WTC11 (cell line): ENCODE measurements around the gene FXYD3. TPM values are rescaled to one million over a fixed set of nuclear protein-coding genes. Genes with fewer than 3 reads are reported as not detected.

ENCODE experiments used
- ATAC-seq: fragments of 200-7000 bp; cut with Tn5 transposase; 2 replicates; pipeline ENCODE4 v1.10.0; 2021; ENCODE audit warnings: mild to moderate bottlenecking, moderate library complexity
- CTCF ChIA-PET: fragments of 300-600 bp; sonication (Branson Sonifier 250); formaldehyde crosslinking; loops from one replicate; lab custom pipeline; 2021; ENCODE audit warnings: antibody characterized with exemption; lab: Charles Lee
- POLR2A ChIA-PET: fragments of 350-600 bp; sonication (Branson Sonifier 250); formaldehyde crosslinking; loops from one replicate; lab custom pipeline; 2021; ENCODE audit warnings: antibody characterized with exemption; lab: Charles Lee
- DNase-seq: peaks from one replicate; pipeline ENCODE4 v3.0.0; 2021; ENCODE audit warnings: low spot score
- H3K27ac Mint-ChIP-seq: 2 replicates; pipeline ENCODE4 v1.8.0; 2021; ENCODE audit warnings: mixed read lengths
- H3K27me3 Mint-ChIP-seq: 2 replicates; pipeline ENCODE4 v1.8.0; 2021; ENCODE audit warnings: low read depth, mild to moderate bottlenecking, moderate library complexity, mixed read lengths
- H3K36me3 Mint-ChIP-seq: 2 replicates; pipeline ENCODE4 v1.8.0; 2021; ENCODE audit warnings: mixed read lengths
- H3K4me1 Mint-ChIP-seq: 2 replicates; pipeline ENCODE4 v1.8.0; 2022; ENCODE audit warnings: mixed read lengths
- H3K4me3 Mint-ChIP-seq: 2 replicates; pipeline ENCODE4 v1.8.0; 2021; ENCODE audit warnings: mild to moderate bottlenecking, moderate library complexity, mixed read lengths
- H3K9me3 Mint-ChIP-seq: 2 replicates; pipeline ENCODE4 v1.8.0; 2021; ENCODE audit warnings: mixed read lengths
- ARID4B ChIP-seq: sonication (generic); formaldehyde crosslinking; IDR thresholded peaks from 2 replicates; pipeline ENCODE4 v1.8.0; 2023; ENCODE audit warnings: missing genetic modification reagents, mild to moderate bottlenecking, borderline replicate concordance
- ETV6 ChIP-seq: sonication (generic); formaldehyde crosslinking; IDR thresholded peaks from 2 replicates; pipeline ENCODE4 v1.8.1; 2022; ENCODE audit warnings: mild to moderate bottlenecking, missing genetic modification reagents
- GRHL2 ChIP-seq: fragments of 250-450 bp; sonication (Bioruptor Pico); IDR thresholded peaks from 2 replicates; pipeline ENCODE4 v1.8.0; 2022; ENCODE audit warnings: mild to moderate bottlenecking, moderate library complexity; ENCODE audit not compliant: insufficient replicate concordance, severe bottlenecking
- NFATC4 ChIP-seq: fragments of 250-450 bp; sonication (Bioruptor Pico); IDR thresholded peaks from 2 replicates; pipeline ENCODE4 v1.9.0; 2021; ENCODE audit warnings: mild to moderate bottlenecking
- PRDM15 ChIP-seq: sonication (generic); formaldehyde crosslinking; IDR thresholded peaks from 2 replicates; pipeline ENCODE4 v1.8.0; 2022; ENCODE audit warnings: missing genetic modification reagents
- PRRX2 ChIP-seq: fragments of 250-450 bp; sonication (Bioruptor Pico); IDR thresholded peaks from 2 replicates; pipeline ENCODE4 v1.8.0; 2021; ENCODE audit warnings: mild to moderate bottlenecking
- SOX15 ChIP-seq: fragments of 250-450 bp; sonication (Bioruptor Pico); IDR thresholded peaks from 2 replicates; pipeline ENCODE4 v1.9.0; 2021; ENCODE audit warnings: mild to moderate bottlenecking
- ZBTB21 ChIP-seq: sonication (generic); formaldehyde crosslinking; IDR thresholded peaks from 2 replicates; pipeline ENCODE4 v1.8.1; 2023; ENCODE audit warnings: mild to moderate bottlenecking, missing genetic modification reagents, borderline replicate concordance
- ZNF396 ChIP-seq: fragments of 250-450 bp; sonication (Bioruptor Pico); IDR thresholded peaks from 2 replicates; pipeline ENCODE4 v1.8.0; 2021; ENCODE audit warnings: mild to moderate bottlenecking, moderate library complexity, borderline replicate concordance
- total RNA-seq: library from RNA; stranded (reverse); gene quantifications from 3 replicates; pipeline ENCODE4 v1.2.3, GENCODE V29; 2021
- TF ChIP-seq, protein P1 (sequence below): sonication (generic); formaldehyde crosslinking; IDR thresholded peaks from 2 replicates; pipeline ENCODE4 v1.8.0; 2022; ENCODE audit warnings: mild to moderate bottlenecking, missing genetic modification reagents
- TF ChIP-seq, protein P2 (sequence below): sonication (generic); formaldehyde crosslinking; IDR thresholded peaks from 2 replicates; pipeline ENCODE4 v1.8.0; 2023; ENCODE audit warnings: mild to moderate bottlenecking, missing genetic modification reagents

FXYD3 gene
- total RNA-seq, 1 experiment from 2014 or later: 1.8 TPM

DNA sequence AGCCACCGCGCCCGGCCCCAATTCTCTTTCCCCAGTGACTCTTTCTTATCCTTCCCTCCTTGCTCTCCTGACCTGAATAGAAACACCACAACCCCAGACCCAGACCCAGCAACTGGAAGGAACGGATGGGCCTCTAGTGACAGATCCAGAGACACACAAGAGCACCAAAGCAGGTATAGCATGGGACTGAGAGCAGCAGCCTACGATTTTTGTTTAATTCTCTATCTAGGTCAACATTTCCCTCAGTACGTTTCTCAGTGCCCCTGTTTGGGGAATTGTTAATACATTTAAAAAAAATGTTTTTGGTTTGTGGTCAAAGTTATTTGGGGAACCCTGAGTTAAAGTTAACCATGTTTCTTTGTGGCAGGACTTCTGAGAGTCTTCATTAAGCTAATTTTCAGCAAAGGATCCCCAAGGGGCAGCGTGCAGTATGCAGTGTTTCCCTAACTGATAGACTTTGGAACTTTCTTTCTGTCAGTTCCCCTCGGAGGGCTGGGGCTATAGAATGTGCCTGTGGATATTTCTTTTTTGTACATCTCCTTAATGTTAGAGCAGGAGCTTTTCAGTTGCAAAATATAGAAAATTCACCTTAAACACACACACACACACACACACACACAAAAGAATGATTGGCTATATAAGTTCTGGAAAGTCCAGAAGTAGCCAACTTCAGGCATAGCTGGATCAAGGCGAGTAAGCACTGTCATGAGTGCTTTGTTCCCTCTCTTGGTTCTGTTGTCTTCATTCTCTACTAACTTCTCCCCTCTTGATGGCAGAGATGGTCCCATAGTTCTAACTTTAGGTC is 45.2 kb downstream of the FXYD3 start:
- peaks cover 8% of the 10 kb centered on the region for H3K4me1 Mint-ChIP-seq
- no peak for DNase-seq
- H3K27ac Mint-ChIP-seq: no peak overlapping the region
- peaks cover 96% of the 10 kb centered on the region for H3K36me3 Mint-ChIP-seq
- H3K27me3 Mint-ChIP-seq: no peaks in the 10 kb centered on the region; the same call in 1 of the 2 replicates
- H3K9me3 Mint-ChIP-seq: peaks cover 32% of the 10 kb centered on the region
- H3K4me3 Mint-ChIP-seq: no peak overlapping the region
- CTCF ChIA-PET: interaction anchor here (0.6 to 1.7 kb wide), 4 partner anchors 17 to 316 kb away, joined by 3 to 5 read pairs (median 3); no protein-coding TSS in a partner anchor
- no peak for TF ChIP-seq ETV6
- no peak for TF ChIP-seq NFATC4 (CRISPR knock-in tag)
- TF ChIP-seq PRRX2 (CRISPR knock-in tag): no peak
- no peak for TF ChIP-seq GRHL2 (CRISPR knock-in tag)
- POLR2A ChIA-PET: no interaction called here
- ATAC-seq: no peak

DNA sequence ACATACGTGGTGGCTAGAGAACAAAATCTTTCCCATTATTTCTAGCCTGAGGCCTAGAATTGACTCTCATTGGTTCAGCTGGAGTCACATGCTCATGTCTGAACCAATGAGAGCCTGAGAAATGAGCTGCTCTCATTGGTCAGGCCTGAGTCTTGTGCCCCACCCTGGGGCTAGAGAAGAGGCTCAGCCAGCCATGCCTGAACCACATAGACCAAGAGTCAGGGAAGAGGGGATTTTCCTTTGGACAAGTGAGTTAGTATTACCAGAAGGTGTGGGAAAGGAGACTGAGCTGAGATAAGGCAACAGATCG is 45.8 kb downstream of the FXYD3 start:
- H3K27ac Mint-ChIP-seq: no peak overlapping the region
- POLR2A ChIA-PET: interaction anchor here (0.6 kb wide), 1 partner anchor 441 kb away, joined by 3 read pairs; no protein-coding TSS in a partner anchor
- peaks cover 38% of the 10 kb centered on the region for H3K9me3 Mint-ChIP-seq
- H3K4me3 Mint-ChIP-seq: no peak overlapping the region
- TF ChIP-seq, protein P1, sequence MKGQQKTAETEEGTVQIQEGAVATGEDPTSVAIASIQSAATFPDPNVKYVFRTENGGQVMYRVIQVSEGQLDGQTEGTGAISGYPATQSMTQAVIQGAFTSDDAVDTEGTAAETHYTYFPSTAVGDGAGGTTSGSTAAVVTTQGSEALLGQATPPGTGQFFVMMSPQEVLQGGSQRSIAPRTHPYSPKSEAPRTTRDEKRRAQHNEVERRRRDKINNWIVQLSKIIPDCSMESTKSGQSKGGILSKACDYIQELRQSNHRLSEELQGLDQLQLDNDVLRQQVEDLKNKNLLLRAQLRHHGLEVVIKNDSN (CRISPR knock-in tag): peak; percentile 51; the same call in 1 of the 2 replicates
- TF ChIP-seq, protein P2, sequence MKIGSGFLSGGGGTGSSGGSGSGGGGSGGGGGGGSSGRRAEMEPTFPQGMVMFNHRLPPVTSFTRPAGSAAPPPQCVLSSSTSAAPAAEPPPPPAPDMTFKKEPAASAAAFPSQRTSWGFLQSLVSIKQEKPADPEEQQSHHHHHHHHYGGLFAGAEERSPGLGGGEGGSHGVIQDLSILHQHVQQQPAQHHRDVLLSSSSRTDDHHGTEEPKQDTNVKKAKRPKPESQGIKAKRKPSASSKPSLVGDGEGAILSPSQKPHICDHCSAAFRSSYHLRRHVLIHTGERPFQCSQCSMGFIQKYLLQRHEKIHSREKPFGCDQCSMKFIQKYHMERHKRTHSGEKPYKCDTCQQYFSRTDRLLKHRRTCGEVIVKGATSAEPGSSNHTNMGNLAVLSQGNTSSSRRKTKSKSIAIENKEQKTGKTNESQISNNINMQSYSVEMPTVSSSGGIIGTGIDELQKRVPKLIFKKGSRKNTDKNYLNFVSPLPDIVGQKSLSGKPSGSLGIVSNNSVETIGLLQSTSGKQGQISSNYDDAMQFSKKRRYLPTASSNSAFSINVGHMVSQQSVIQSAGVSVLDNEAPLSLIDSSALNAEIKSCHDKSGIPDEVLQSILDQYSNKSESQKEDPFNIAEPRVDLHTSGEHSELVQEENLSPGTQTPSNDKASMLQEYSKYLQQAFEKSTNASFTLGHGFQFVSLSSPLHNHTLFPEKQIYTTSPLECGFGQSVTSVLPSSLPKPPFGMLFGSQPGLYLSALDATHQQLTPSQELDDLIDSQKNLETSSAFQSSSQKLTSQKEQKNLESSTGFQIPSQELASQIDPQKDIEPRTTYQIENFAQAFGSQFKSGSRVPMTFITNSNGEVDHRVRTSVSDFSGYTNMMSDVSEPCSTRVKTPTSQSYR (CRISPR knock-in tag): no peak
- TF ChIP-seq ZNF396 (CRISPR knock-in tag): no peak
- no peak for TF ChIP-seq PRDM15
- no peak for TF ChIP-seq ARID4B (CRISPR knock-in tag)
- no peak for TF ChIP-seq ZBTB21 (CRISPR knock-in tag)
- TF ChIP-seq SOX15 (CRISPR knock-in tag): no peak
- no peaks in the 10 kb centered on the region; the same call in 1 of the 2 replicates for H3K27me3 Mint-ChIP-seq
- peaks cover 3% of the 10 kb centered on the region for H3K4me1 Mint-ChIP-seq
- DNase-seq (no peak), ATAC-seq (no peak)
- CTCF ChIA-PET: interaction anchor here (0.6 to 1.7 kb wide), 3 partner anchors 56 to 315 kb away, joined by 3 to 5 read pairs (median 3); no protein-coding TSS in a partner anchor
- H3K36me3 Mint-ChIP-seq: peaks cover 96% of the 10 kb centered on the region
